ENCODE results near the gene LGALSL.

LGALSL gene

GRCh38 chr2:64453770-64454385 lies at the start of gene LGALSL:
Gene LGALSL, plus strand, starts transcription at chr2:64454162. Its CDS starts 384 bp downstream, at chr2:64454546.
- H3F3A ChIP-seq (ENCODE audit: low read depth), result no peaks in the 10 kb centered on the region
- H3K79me2 ChIP-seq (ENCODE audit: insufficient read depth, low read length), result no peaks in the 10 kb centered on the region
- peak within 1 kb of the TSS; percentile 49 for H3K4me2 ChIP-seq (ENCODE audit: low read depth, low read length, poor library complexity, severe bottlenecking)
- peaks cover 7% of the 10 kb centered on the region for H3K27me3 ChIP-seq (ENCODE audit: insufficient read depth, low read length, poor library complexity, severe bottlenecking)
- peak within 1 kb of the TSS; percentile 26 for H3K9ac ChIP-seq (ENCODE audit: low read depth, low read length, poor library complexity, severe bottlenecking)
- peak within 1 kb of the TSS; percentile 80 for H2AFZ ChIP-seq (ENCODE audit: low read length)
- TF ChIP-seq CTCF (conservative IDR thresholded peaks at IDR 0.05; ENCODE audit: low read length), result no peak
- no peak for TF ChIP-seq EZH2phosphoT487 (IDR thresholded peaks at IDR 0.05; ENCODE audit: borderline replicate concordance)
- no peaks in the 10 kb centered on the region for H3K4me1 ChIP-seq (ENCODE audit: insufficient read depth, low read length, poor library complexity, severe bottlenecking)
- no peaks in the 10 kb centered on the region for H3K36me3 ChIP-seq (ENCODE audit: insufficient read depth, low read length)
- peak within 1 kb of the TSS; percentile 72 for H3K4me3 ChIP-seq (ENCODE audit: low read length, poor library complexity, severe bottlenecking)
- H4K20me1 ChIP-seq (ENCODE audit: insufficient read depth, low read length, poor library complexity, severe bottlenecking), result no peaks in the 10 kb centered on the region
- H3K9me2 ChIP-seq (replicated peaks; ENCODE audit: low read depth, low read length), result no peaks in the 10 kb centered on the region
- H3K9me3 ChIP-seq (ENCODE audit: insufficient read depth, low read depth, low read length), result no peaks in the 10 kb centered on the region

GRCh38 chr2:64404743-64405142 lies 49.2 kb upstream of the LGALSL start:
- no peak overlapping the region for H3K4me2 ChIP-seq (ENCODE audit: low read depth, low read length, poor library complexity, severe bottlenecking)
- H3K4me1 ChIP-seq (ENCODE audit: insufficient read depth, low read length, poor library complexity, severe bottlenecking), result peaks cover 4% of the 10 kb centered on the region
- TF ChIP-seq EZH2phosphoT487 (IDR thresholded peaks at IDR 0.05; ENCODE audit: borderline replicate concordance), result no peak
- no peak for TF ChIP-seq CTCF (conservative IDR thresholded peaks at IDR 0.05; ENCODE audit: low read length)
- no peak overlapping the region for H3K4me3 ChIP-seq (ENCODE audit: low read length, poor library complexity, severe bottlenecking)
- H3K79me2 ChIP-seq (ENCODE audit: insufficient read depth, low read length), result no peaks in the 10 kb centered on the region
- peaks cover 2% of the 10 kb centered on the region for H3K27me3 ChIP-seq (ENCODE audit: insufficient read depth, low read length, poor library complexity, severe bottlenecking)
- H3K36me3 ChIP-seq (ENCODE audit: insufficient read depth, low read length), result no peaks in the 10 kb centered on the region
- no peaks in the 10 kb centered on the region for H3K9me2 ChIP-seq (replicated peaks; ENCODE audit: low read depth, low read length)
- no peaks in the 10 kb centered on the region for H3K9me3 ChIP-seq (ENCODE audit: insufficient read depth, low read depth, low read length)
- H2AFZ ChIP-seq (ENCODE audit: low read length), result no peak overlapping the region
- no peak overlapping the region for H3K9ac ChIP-seq (ENCODE audit: low read depth, low read length, poor library complexity, severe bottlenecking)
- H4K20me1 ChIP-seq (ENCODE audit: insufficient read depth, low read length, poor library complexity, severe bottlenecking), result no peaks in the 10 kb centered on the region
- H3F3A ChIP-seq (ENCODE audit: low read depth), result no peaks in the 10 kb centered on the region

GRCh38 chr2:64405581-64406406 lies 48.2 kb upstream of the LGALSL start:
- Histone ChIP-seq H3K4me2 (ENCODE audit: low read depth, low read length, poor library complexity, severe bottlenecking) (no peak overlapping the region), H4K20me1 (ENCODE audit: insufficient read depth, low read length, poor library complexity, severe bottlenecking) (no peaks in the 10 kb centered on the region), H3K4me1 (ENCODE audit: insufficient read depth, low read length, poor library complexity, severe bottlenecking) (peaks cover 4% of the 10 kb centered on the region), H3K36me3 (ENCODE audit: insufficient read depth, low read length) (no peaks in the 10 kb centered on the region), H3F3A (ENCODE audit: low read depth) (no peaks in the 10 kb centered on the region), H3K9ac (ENCODE audit: low read depth, low read length, poor library complexity, severe bottlenecking) (no peak overlapping the region), H3K9me2 (replicated peaks; ENCODE audit: low read depth, low read length) (no peaks in the 10 kb centered on the region), H3K27me3 (ENCODE audit: insufficient read depth, low read length, poor library complexity, severe bottlenecking) (peaks cover 9% of the 10 kb centered on the region), H3K79me2 (ENCODE audit: insufficient read depth, low read length) (no peaks in the 10 kb centered on the region), H3K9me3 (ENCODE audit: insufficient read depth, low read depth, low read length) (no peaks in the 10 kb centered on the region), H3K4me3 (ENCODE audit: low read length, poor library complexity, severe bottlenecking) (no peak overlapping the region), H2AFZ (ENCODE audit: low read length) (no peak overlapping the region)
- TF ChIP-seq CTCF (conservative IDR thresholded peaks at IDR 0.05; ENCODE audit: low read length), result no peak
- no peak for TF ChIP-seq EZH2phosphoT487 (IDR thresholded peaks at IDR 0.05; ENCODE audit: borderline replicate concordance)

Measured in Loucy (cell line).